Stimulated activated naive CD8-positive, alpha-beta T cell treated with anti-CD3 and anti-CD28 coated beads, Interleukin-15, Interleukin-2, amounts not matched to agents 100 ng/mL and 50 ng/mL, for 24 hours (primary cell): ENCODE measurements around the gene RTCA.
"Not testable (repeated sequence)": the region's sequence is repeated elsewhere in the genome, so short reads cannot be mapped to it uniquely, and the experiment has no call there.

Source experiments
- H3K27ac Mint-ChIP-seq: one replicate; pipeline ENCODE4 v1.8.0; 2021; ENCODE audit warnings: mild to moderate bottlenecking, mixed read lengths
- H3K27me3 Mint-ChIP-seq: one replicate; pipeline ENCODE4 v1.8.0; 2021; ENCODE audit warnings: mixed read lengths
- H3K36me3 Mint-ChIP-seq: one replicate; pipeline ENCODE4 v1.8.0; 2021; ENCODE audit warnings: low read depth, mixed read lengths
- H3K4me1 Mint-ChIP-seq: one replicate; pipeline ENCODE4 v1.8.0; 2021; ENCODE audit warnings: low read depth, mixed read lengths
- H3K4me3 Mint-ChIP-seq: one replicate; pipeline ENCODE4 v1.8.0; 2021; ENCODE audit warnings: mild to moderate bottlenecking, mixed read lengths
- H3K9me3 Mint-ChIP-seq: one replicate; pipeline ENCODE4 v1.8.0; 2021; ENCODE audit warnings: mixed read lengths

The RTCA gene

DNA sequence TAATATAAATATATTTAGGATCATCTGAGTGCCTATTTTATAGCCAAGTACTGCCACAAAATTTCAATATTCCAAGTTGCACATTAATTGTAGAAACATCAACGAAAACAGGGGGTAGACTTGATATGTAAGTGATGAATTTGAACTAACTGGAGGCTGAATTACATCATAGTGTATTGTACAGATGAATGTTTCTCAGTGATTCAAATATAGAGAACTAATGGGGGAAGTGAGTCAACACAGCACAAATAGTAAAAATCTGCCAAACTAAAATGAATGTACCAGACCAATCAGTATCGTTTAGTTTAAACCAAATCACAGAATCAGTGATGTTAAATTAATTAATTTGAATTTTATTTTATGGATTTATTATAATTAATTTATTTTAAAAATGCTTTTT, 42.8 kb downstream of the RTCA start:
- peaks cover 4% of the 10 kb centered on the region for H3K9me3 Mint-ChIP-seq
- H3K36me3 Mint-ChIP-seq, result no peaks in the 10 kb centered on the region
- no peak overlapping the region for H3K27ac Mint-ChIP-seq
- H3K4me3 Mint-ChIP-seq, result no peak overlapping the region
- no peaks in the 10 kb centered on the region for H3K4me1 Mint-ChIP-seq
- no peaks in the 10 kb centered on the region for H3K27me3 Mint-ChIP-seq

DNA sequence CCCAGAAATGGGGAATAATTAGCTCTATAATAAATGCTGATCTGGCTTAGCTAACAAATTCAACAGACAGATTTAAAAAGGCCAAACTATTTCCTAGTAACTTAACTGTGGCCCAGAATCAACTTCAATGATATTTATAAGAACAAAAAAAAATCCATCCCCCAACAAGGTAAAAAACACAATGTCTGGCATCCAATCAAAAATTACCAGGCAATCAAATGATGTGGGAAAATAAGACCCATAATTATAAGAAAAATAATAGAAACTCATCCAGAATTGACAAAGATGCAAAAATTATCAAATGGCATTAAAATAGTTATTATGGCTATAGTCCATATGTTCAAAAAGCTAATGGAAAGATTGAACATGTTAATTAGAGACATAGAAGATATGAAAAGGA, 43.8 kb downstream of the RTCA start:
- Mint-ChIP-seq H3K4me1 (no peaks in the 10 kb centered on the region), H3K36me3 (no peaks in the 10 kb centered on the region), H3K27ac (no peak overlapping the region), H3K27me3 (no peaks in the 10 kb centered on the region), H3K9me3 (peaks cover 4% of the 10 kb centered on the region), H3K4me3 (no peak overlapping the region)

DNA sequence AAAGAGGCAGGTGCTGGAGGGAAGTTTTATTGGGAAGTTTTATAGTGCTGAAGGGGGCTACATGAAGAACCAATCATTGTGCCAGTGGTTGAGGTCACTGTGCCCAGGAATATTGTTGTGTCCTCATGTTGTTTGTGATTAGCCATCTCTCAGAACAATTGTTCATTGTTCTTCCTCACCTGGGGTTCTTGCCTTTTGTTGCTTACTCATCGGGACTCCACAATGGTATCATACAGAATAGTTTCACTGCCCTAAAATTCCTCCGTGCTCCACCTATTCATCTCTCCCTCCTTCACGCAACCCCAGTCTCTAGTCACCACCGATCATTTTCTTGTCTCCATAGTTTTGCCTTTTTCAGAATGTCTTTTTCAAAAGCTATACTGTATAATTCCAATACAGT, 47.4 kb downstream of the RTCA start:
- no peaks in the 10 kb centered on the region for H3K36me3 Mint-ChIP-seq
- H3K27me3 Mint-ChIP-seq, result no peaks in the 10 kb centered on the region
- H3K4me3 Mint-ChIP-seq, result no peak overlapping the region
- no peak overlapping the region for H3K27ac Mint-ChIP-seq
- H3K4me1 Mint-ChIP-seq, result no peaks in the 10 kb centered on the region
- peaks cover 8% of the 10 kb centered on the region for H3K9me3 Mint-ChIP-seq

DNA sequence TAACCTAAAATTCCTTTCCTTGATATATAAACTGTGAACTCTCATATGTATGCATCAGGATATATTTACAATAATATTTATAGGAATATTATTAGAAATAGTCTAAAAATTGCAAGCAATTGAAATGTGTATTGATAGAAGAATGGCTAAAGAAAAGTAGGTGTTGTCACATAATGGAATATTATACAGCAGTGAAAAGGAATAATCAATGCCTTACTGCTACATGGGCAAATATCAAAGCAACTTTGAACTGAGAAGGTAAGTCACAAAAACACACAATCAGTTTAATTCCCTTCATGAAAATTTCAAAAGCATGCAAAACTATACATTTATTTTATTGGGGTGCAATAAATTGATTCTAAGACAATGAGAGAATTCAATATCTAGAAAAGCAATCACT, 50.6 kb downstream of the RTCA start:
- Mint-ChIP-seq H3K27me3 (no peaks in the 10 kb centered on the region), H3K9me3 (peaks cover 14% of the 10 kb centered on the region), H3K4me1 (no peaks in the 10 kb centered on the region), H3K36me3 (peaks cover 5% of the 10 kb centered on the region), H3K27ac (no peak overlapping the region), H3K4me3 (no peak overlapping the region)

DNA sequence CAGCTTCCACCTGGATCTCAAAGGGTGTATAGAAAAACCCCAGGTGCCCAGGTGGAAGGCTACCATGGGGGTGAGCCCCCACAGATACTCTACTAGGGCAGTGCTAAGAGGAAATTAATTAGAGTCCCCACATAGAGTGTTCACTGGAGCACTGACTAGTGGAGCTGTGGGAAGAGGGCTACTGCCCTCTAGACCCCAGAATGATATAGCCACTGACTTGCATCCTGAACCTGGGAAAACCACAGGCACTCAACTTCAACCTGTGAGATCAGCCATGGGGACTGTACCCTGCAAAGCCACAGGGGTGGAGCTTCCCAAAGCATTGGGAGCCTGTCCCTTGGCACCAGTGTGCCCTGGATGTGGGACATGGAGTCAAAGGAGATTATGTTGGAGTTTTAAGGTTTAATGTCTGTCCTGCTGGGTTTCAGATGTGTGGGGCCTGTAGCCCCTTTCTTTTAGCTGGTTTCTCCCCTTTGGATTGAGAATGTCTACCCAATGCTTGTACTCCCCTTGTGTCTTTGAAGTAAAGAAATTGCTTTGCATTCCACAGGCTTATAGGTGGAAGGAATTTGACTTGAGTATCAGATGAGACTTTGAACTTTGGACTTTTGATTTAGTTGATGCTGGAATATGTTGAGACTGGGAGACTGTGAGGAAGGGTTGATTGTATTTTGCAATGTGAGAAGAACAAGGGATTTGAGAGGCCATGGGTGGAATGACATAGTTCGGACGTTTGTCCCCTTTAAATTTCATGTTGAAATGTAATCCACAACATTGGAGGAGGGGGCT, 54.5 kb downstream of the RTCA start:
- H3K27me3 Mint-ChIP-seq, result no peaks in the 10 kb centered on the region
- H3K27ac Mint-ChIP-seq, result no peak overlapping the region
- peaks cover 5% of the 10 kb centered on the region for H3K36me3 Mint-ChIP-seq
- H3K9me3 Mint-ChIP-seq, result peaks cover 13% of the 10 kb centered on the region
- peaks cover 14% of the 10 kb centered on the region for H3K4me1 Mint-ChIP-seq
- H3K4me3 Mint-ChIP-seq, result no peak overlapping the region

DNA sequence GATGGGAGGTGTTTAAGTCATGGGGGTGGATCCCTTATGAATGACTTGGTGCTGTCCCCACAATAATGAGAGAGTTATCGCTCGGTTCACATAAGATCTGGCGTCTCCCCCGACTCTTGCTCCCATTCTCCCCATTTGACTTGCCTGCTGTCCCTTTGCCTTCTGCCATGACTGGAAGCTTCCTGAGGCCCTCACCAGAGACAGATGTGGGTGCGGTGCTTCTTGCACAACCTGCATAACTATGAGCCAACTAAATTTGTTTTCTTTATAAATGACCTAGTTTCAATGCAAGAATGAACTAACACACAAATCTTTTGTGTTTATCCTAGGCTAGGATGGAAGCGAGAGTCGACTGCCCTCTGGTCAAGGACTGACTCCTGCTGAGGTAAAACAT, 55.1 kb downstream of the RTCA start:
- Mint-ChIP-seq H3K4me1 (peaks cover 14% of the 10 kb centered on the region), H3K27me3 (no peaks in the 10 kb centered on the region), H3K9me3 (peaks cover 10% of the 10 kb centered on the region), H3K4me3 (no peak overlapping the region), H3K27ac (no peak overlapping the region), H3K36me3 (peaks cover 5% of the 10 kb centered on the region)

DNA sequence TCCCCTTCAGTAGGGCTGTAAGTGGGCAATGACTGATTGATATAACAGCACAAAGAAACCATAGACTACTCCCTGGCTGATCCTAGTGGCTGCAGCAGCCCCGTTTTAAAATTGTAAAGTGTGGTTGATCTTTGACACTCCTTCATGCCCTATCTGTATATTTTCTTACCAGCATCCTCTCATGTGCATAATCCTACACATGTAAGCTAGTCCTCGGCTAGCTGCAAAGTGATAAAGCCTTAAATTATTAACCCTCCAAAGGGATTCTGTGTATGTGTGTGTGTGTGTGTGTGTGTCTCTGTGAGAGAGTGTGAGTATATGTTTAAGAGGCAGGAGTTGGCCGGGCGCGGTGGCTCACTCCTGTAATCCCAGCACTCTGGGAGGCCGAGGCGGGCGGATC, 55.5 kb downstream of the RTCA start:
- H3K27ac Mint-ChIP-seq, result no peak overlapping the region
- H3K4me1 Mint-ChIP-seq, result peaks cover 14% of the 10 kb centered on the region
- peaks cover 10% of the 10 kb centered on the region for H3K9me3 Mint-ChIP-seq
- H3K27me3 Mint-ChIP-seq, result no peaks in the 10 kb centered on the region
- no peak overlapping the region for H3K4me3 Mint-ChIP-seq
- peaks cover 5% of the 10 kb centered on the region for H3K36me3 Mint-ChIP-seq

DNA sequence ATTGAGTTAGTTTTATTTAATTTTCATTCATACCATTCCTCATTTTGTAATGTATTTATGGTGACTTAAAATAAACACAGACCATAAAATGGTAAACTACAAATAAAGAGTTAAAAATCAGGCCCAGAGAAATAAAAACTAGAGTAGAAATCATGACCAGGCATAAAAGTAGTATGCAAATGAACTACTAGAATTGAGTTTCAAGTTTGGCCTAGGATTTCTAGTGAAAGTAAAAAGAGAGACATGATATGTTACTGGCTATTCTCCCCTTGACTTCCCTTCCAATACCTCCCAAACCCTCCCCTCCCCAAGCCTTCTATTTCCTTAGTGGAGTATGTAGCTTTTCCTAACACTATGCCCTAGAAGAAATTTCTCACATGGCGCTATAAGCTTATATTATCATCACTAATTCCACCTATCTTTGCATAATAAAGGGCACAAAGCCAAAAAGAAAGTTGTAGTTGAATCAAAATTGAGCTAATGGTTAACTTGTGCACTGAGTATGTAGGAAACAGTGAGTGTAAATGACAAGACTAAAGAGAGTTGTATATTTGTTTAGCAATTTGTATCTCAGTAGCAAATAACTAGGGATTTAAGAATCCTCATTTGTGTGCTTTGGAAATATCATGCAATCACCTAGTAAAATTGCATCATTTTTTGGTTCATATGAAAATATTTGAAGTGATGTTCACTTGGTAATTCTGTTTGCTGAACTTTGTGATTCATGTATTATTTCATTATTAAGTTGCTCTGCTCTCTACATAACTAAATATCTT, 56.6 kb downstream of the RTCA start:
- H3K36me3 Mint-ChIP-seq, result peaks cover 5% of the 10 kb centered on the region
- H3K4me3 Mint-ChIP-seq, result no peak overlapping the region
- H3K27me3 Mint-ChIP-seq, result no peaks in the 10 kb centered on the region
- H3K27ac Mint-ChIP-seq, result peak overlapping the region; percentile 69
- H3K9me3 Mint-ChIP-seq, result peaks cover 10% of the 10 kb centered on the region
- peaks cover 14% of the 10 kb centered on the region for H3K4me1 Mint-ChIP-seq

DNA sequence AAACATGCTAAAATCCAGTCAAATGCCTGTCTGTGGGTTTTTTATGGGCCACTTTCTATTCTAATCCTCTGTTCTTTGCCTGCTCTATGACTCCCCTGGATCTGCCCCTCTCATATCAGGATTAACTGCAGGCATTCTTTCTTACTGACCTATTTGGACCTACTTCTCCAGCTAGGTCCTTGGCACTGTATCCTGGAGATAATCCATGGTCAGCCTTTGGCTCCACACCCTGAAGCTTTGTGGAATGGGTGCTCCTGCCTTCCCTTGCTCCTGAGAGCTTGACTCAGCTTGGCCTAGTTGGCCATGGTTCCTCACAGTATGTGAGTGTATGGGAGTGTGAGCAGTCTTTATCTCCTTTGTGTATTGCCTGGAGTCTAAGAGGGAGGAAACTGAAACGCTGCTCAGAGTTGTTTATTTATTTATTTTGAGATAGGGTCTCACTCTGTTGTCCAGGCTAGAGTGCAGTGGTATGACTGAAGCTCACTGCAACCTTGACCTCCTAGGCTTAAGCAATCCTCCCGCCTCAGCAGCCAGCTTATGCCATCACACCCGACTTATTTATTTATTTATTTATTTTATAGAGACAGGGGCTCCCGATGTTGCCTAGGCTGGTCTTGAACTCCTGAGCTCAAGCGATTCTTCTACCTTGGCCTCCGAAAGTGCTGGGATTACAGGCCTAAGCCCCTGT, 57.5 kb downstream of the RTCA start:
- H3K4me1 Mint-ChIP-seq, result peaks cover 14% of the 10 kb centered on the region
- no peaks in the 10 kb centered on the region for H3K27me3 Mint-ChIP-seq
- peaks cover 10% of the 10 kb centered on the region for H3K9me3 Mint-ChIP-seq
- H3K27ac Mint-ChIP-seq, result peak overlapping the region; percentile 69
- no peak overlapping the region for H3K4me3 Mint-ChIP-seq
- H3K36me3 Mint-ChIP-seq, result peaks cover 5% of the 10 kb centered on the region

DNA sequence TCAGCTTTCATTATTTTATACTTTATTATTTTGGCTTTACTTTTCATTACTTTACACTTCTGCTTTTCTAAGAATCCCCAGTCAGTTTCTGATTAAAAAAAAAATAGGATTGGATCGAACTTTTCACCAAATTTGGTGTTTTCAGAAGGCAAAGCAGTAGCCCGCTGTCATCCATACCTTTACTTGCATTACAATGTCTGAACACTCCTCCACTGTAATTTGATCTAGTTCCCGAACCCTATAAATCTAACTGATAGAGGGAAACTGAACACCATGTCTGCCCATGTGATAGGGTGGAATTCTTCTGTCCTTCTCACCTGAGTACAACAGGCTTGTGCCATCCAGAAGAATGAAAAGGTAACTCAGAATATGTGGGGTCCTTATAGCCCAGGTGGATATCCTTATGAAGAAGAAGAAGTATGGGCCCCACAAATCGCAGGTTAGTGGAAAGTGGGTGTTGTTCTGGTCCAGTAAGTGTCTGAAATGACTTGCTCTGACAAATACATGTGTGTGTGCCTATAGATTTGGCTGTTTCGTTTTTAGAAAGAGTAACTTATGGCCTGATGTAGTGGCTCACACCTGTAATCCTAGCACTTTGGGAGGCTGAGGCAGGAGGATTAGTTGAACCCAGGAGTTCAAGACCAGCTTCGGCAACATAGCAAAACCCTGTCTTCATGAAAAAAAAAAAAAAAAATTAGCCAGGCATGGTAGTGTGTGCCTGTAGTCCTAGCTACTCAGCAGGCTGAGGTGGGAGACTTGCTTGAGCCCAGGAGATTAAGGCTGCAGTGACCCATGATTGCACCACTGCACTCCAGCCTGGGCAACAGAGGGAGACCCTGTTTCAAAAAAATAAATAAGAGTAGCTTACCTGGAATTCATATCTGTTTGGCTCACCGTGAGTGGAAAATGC, 59.7 kb downstream of the RTCA start:
- no peak overlapping the region for H3K27ac Mint-ChIP-seq
- peaks cover 1% of the 10 kb centered on the region for H3K9me3 Mint-ChIP-seq
- H3K4me3 Mint-ChIP-seq, result no peak overlapping the region
- no peaks in the 10 kb centered on the region for H3K36me3 Mint-ChIP-seq
- H3K27me3 Mint-ChIP-seq, result no peaks in the 10 kb centered on the region
- H3K4me1 Mint-ChIP-seq, result peaks cover 14% of the 10 kb centered on the region

DNA sequence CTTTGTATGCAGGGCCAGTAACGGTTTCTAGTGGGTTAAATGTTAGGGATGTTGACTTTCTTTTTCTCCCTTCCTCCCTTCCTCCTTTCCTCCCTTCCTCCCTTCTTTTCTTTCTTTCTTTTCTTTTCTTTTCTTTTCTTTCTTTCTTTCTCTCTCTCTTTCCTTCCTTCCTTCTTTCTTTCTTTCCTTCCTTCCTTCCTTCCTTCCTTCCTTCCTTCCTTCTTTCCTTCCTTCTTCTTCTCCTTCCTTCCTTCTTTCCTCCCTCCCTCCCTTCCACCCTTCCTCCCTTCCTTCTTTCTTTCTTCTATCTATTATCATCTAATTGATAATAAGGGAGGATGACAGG, 60.3 kb downstream of the RTCA start:
- not testable (repeated sequence) for H3K27me3 Mint-ChIP-seq, H3K4me3 Mint-ChIP-seq, H3K9me3 Mint-ChIP-seq, H3K27ac Mint-ChIP-seq, H3K36me3 Mint-ChIP-seq
- H3K4me1 Mint-ChIP-seq, result peaks cover 14% of the 10 kb centered on the region

DNA sequence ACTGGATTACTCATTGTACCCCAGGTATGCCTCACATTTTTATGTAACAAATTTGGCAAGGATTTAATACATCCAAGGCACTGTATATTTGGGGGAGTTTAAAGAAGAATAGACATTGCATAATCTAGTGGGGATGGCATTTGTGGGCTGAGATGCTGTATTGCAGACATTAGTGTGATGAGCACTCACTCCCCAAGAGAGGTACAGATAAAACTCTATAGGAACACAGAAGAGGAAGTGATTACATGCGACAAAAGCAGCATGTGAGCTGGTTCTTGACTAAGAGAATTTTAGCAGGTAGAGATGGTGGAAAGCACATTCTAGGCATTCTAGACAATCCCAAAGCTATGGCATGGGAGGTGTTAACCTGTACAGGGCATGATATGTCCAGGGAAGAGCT, 62.1 kb downstream of the RTCA start:
- H3K36me3 Mint-ChIP-seq, result no peaks in the 10 kb centered on the region
- no peak overlapping the region for H3K27ac Mint-ChIP-seq
- no peaks in the 10 kb centered on the region for H3K27me3 Mint-ChIP-seq
- no peak overlapping the region for H3K4me3 Mint-ChIP-seq
- peaks cover 4% of the 10 kb centered on the region for H3K4me1 Mint-ChIP-seq
- H3K9me3 Mint-ChIP-seq, result no peaks in the 10 kb centered on the region

DNA sequence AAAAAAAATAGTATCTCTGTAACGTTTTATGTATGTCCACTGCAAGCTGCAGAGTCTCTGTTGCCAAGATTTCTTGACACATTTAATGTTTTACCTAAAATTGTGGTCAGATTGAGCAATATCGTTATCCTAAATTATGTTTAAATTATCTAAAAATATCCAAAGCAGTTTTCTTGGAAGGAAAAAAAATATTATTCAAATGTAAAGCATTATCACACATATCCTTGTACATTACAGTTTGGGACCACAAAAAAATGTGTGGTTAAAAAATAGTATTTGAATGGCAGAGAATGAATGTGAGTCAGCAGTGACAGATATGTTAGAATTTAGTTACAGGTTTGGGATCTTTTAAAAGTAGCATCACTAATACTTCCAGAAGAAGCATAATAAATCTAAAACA, 65.1 kb downstream of the RTCA start:
- not testable (repeated sequence) for H3K9me3 Mint-ChIP-seq, H3K4me3 Mint-ChIP-seq, H3K4me1 Mint-ChIP-seq, H3K27ac Mint-ChIP-seq, H3K36me3 Mint-ChIP-seq, H3K27me3 Mint-ChIP-seq

DNA sequence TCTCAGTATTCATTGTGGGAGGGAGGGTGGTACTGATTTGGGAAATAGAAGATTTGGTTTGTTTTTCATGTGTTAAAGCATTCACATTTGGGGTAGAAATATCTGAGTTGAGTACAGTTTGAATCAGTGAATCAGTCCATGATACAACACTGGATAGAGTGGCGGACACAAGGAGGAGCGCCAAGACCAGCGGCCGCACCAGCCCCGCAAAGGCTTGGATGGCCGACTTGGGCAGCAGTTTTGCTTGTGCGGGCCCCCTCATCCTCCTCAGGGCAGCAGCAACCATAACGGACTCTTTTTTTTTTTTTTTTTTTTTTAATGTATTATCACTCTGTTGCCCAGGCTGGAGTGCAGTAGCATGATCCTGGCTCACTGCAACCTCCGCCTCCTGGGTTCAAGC, 66.3 kb downstream of the RTCA start:
- Mint-ChIP-seq H3K27ac (no peak overlapping the region), H3K27me3 (no peaks in the 10 kb centered on the region), H3K4me3 (no peak overlapping the region), H3K36me3 (no peaks in the 10 kb centered on the region), H3K9me3 (no peaks in the 10 kb centered on the region), H3K4me1 (no peaks in the 10 kb centered on the region)
